AG04450 (cell line): ENCODE results near the gene HTRA1. TPM values are rescaled to one million over a fixed set of nuclear protein-coding genes. Genes with fewer than 3 reads are reported as not detected.

Experiments
- CTCF ChIA-PET: fragments of 300-600, 350-600 bp; formaldehyde crosslinking; extraction: SDS; loops from one replicate; lab custom pipeline; 2022; ENCODE audit warnings: antibody characterized with exemption, inconsistent platforms; lab: Charles Lee
- POLR2A ChIA-PET: fragments of 350-600 bp; formaldehyde crosslinking; extraction: SDS; loops from one replicate; lab custom pipeline; 2021; ENCODE audit warnings: antibody characterized with exemption, inconsistent platforms; lab: Yijun Ruan, JAX
- DNase-seq: peaks from one replicate; pipeline ENCODE4 v3.0.0-alpha.2; 2011; ENCODE audit warnings: low read depth, low spot score
- H3K27ac ChIP-seq: one replicate; pipeline ENCODE4 v1.5.1; 2012; ENCODE audit warnings: low read depth, low read length, control low read depth
- H3K27me3 ChIP-seq: one replicate; pipeline ENCODE4 v1.6.0; 2012; ENCODE audit warnings: low read length; ENCODE audit not compliant: control insufficient read depth, insufficient read depth
- H3K4me3 ChIP-seq: 2 replicates; pipeline ENCODE4 v1.5.1; 2011; ENCODE audit warnings: mild to moderate bottlenecking, low read depth, low read length, control low read depth
- H3K9me3 ChIP-seq: 2 replicates; pipeline ENCODE4 v1.5.1; 2012; ENCODE audit warnings: low read length; ENCODE audit not compliant: control insufficient read depth, insufficient read depth
- CTCF ChIP-seq: IDR thresholded peaks from 2 replicates; pipeline ENCODE4 v1.5.1; 2011; ENCODE audit warnings: low read depth, low read length, control low read depth, inconsistent platforms
- polyA plus RNA-seq: library from polyadenylated mRNA; depleted of rRNA; stranded (reverse); fragments of >200 nt; gene quantifications from 2 replicates; pipeline ENCODE4 v1.2.3, GENCODE V29; 2011

Gene HTRA1
- polyA plus RNA-seq, 1 experiment: 187 TPM

- ChIA-PET CTCF (interaction anchor here (1.0 to 1.2 kb wide), 2 partner anchors 10 to 223 kb away, joined by 3 read pairs; no protein-coding TSS in a partner anchor), POLR2A (no interaction called here)
- no peak for TF ChIP-seq CTCF
- no peak overlapping the region for H3K4me3 ChIP-seq
- H3K27me3 ChIP-seq: no peaks in the 10 kb centered on the region
- no peak overlapping the region for H3K27ac ChIP-seq
- DNase-seq: no peak
- no peaks in the 10 kb centered on the region; the same call in 1 of the 2 replicates for H3K9me3 ChIP-seq
Measured at GRCh38 chr10:122490268-122490667, 28.9 kb downstream of the HTRA1 start.

- no peaks in the 10 kb centered on the region; the same call in 1 of the 2 replicates for H3K9me3 ChIP-seq
- H3K27ac ChIP-seq: no peak overlapping the region
- POLR2A ChIA-PET: no interaction called here
- no peak for DNase-seq
- H3K4me3 ChIP-seq: no peak overlapping the region
- TF ChIP-seq CTCF: no peak
- CTCF ChIA-PET: interaction anchor here (1.0 to 1.2 kb wide), 2 partner anchors 11 to 224 kb away, joined by 3 read pairs; no protein-coding TSS in a partner anchor
- H3K27me3 ChIP-seq: no peaks in the 10 kb centered on the region
Measured at GRCh38 chr10:122490786-122491680, 29.7 kb downstream of the HTRA1 start.

GRCh38 chr10:122492006-122492405 lies 30.7 kb downstream of the HTRA1 start:
- H3K27me3 ChIP-seq: no peaks in the 10 kb centered on the region
- ChIA-PET CTCF (no interaction called here), POLR2A (no interaction called here)
- H3K27ac ChIP-seq: peak overlapping the region; percentile 47
- no peak for TF ChIP-seq CTCF
- H3K4me3 ChIP-seq: no peak overlapping the region
- H3K9me3 ChIP-seq: no peaks in the 10 kb centered on the region; the same call in 1 of the 2 replicates
- DNase-seq: no peak

GRCh38 chr10:122492999-122493481 lies 31.7 kb downstream of the HTRA1 start:
- TF ChIP-seq CTCF: no peak
- no peaks in the 10 kb centered on the region; the same call in 1 of the 2 replicates for H3K9me3 ChIP-seq
- no peak overlapping the region for H3K4me3 ChIP-seq
- ChIA-PET POLR2A (interaction anchor here (0.6 kb wide), 1 partner anchor 17 kb away, joined by 4 read pairs; no protein-coding TSS in a partner anchor), CTCF (interaction anchor here (0.8 kb wide), 1 partner anchor 225 kb away, joined by 3 read pairs; no protein-coding TSS in a partner anchor)
- no peaks in the 10 kb centered on the region for H3K27me3 ChIP-seq
- no peak for DNase-seq
- H3K27ac ChIP-seq: peak overlapping the region; percentile 52
